ENCODE measurements around the gene PIK3R6. TPM values are rescaled to one million over a fixed set of nuclear protein-coding genes. Genes with fewer than 3 reads are reported as not detected.

PIK3R6 gene, protein sequence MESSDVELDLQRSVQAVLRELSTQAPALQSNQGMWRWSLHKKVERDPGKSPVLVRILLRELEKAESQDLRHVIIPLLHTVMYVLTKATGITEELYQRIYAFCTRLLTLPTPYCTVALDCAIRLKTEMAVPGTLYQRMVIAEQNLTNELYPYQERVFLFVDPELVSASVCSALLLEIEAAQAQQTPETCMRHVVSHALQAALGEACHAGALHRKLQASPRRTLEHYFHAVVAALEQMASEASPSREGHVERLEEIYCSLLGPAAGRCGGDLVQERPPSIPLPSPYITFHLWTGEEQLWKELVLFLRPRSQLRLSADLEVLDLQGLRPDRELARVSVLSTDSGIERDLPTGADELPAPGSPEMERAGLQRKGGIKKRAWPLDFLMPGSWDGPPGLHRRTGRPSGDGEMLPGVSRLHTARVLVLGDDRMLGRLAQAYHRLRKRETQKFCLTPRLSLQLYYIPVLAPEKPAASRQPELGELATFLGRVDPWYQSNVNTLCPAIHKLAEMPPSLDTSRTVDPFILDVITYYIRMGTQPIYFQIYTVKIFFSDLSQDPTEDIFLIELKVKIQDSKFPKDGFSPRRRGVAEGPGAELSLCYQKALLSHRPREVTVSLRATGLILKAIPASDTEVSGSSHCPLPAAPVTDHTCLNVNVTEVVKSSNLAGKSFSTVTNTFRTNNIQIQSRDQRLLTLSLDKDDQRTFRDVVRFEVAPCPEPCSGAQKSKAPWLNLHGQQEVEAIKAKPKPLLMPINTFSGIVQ
- total RNA-seq = 1 to 10 TPM; 1.1 to 2.1 TPM
- long read RNA-seq, donor 1 = 0 reads
- long read RNA-seq, donor 2 = 0 reads

DNA sequence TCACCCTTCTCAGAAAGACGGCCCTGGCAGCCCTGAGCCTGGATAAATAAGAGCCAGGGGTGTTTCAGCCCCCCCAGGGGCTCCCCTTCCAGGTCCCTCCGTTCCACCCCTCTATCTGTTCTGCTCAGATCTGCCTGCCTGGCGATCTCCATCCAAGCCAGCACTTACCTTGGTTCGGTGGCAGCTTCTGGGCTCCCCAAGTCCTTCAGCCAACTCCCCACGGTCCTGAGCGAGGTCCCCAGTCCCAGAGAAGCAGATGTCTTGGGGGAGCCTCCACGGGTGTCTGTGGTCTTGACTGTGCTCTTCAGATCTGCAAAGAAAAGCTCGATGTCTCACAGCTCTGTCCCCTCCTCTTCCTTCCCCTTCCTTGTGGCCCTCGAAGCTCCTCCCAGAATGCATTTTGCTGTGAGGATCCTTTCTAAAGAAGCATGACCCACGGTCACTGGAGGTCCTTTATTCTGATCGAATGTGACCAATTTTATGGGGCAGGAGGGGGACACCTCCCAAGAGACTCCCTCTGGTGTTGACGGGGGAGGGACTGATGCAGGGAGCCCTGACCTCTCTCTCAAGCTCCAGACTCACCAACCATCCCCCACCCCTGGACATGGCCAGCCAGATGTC is at the start of gene PIK3R6:
Gene PIK3R6 (minus strand): TSS at position 314 of the 621 bp plus-strand sequence. CDS start 17,880 bp downstream, outside the sequence.
- DNase-seq (ENCODE audit: low spot score) = no peak
- intact Hi-C loops (cut with DNase I) = no loop called here

- no peak for DNase-seq (ENCODE audit: low spot score)
- intact Hi-C loops (cut with DNase I) = no loop called here
These were observed 49.0 kb upstream of the PIK3R6 start for GRCh38 chr17:8916466-8916865.

DNA sequence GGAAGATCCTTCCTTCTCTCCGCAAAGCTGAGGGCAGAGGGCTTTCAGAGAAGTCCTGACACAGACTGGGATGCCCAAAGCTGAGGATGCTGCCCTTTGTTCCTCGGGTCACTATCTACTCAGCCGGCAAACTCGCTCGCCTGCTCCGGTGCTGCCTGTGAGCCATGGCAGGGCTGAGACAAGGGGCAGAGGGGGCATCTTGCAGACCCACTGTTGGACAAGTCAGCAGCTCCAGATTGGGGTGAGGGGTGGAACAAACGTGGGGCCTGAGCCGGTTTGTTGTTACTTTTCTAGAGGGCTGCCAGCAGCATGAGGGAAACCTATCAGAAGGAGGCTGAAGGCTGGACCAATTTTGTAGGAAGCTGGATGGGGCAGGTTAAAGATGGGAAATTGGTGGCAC is 47.1 kb upstream of the PIK3R6 start:
- no peak for DNase-seq (ENCODE audit: low spot score)
- intact Hi-C loops (cut with DNase I) = no loop called here

DNA sequence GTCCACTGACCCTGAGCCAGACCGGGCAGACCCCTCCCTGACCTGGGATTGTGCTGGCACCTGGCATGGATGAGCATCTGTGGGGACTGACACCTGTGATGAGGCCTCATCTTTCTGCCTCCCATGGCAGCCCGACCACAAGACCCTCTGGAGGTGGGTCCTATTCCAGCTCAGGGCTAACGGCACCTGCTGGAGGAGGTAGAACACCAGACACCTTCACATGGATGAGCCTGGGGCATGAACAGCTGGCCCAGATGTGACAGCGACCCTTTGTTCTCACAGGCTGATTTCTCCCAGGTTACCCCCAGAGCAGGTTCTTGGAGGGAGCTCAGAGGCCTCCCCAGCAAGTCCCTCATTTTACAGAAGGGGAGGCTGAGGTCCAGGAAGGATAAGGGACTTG is 46.4 kb upstream of the PIK3R6 start:
- no peak for DNase-seq (ENCODE audit: low spot score)
- intact Hi-C loops (cut with DNase I) = no loop called here

DNA sequence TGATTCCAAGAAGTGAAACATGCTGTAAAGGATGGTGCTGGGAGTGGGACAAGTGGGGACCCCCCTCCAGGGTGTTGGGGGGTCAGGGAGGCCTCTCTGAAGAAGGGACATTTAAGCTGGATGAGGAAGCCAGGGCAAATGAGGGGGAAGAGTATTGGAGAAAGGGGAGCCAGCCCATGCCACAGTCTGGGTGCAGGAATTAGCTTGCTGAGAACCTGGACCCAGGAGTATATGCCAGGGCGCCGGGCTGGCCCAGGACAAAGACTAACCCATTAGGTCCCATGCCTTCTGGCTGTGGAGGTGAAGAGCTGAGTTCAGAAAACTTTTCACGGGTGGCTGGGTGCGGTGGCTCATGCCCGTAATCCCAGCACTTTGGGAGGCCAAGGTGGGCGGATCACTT is 45.6 kb upstream of the PIK3R6 start:
- DNase-seq (ENCODE audit: low spot score) = no peak
- intact Hi-C loops (cut with DNase I) = no loop called here

DNA sequence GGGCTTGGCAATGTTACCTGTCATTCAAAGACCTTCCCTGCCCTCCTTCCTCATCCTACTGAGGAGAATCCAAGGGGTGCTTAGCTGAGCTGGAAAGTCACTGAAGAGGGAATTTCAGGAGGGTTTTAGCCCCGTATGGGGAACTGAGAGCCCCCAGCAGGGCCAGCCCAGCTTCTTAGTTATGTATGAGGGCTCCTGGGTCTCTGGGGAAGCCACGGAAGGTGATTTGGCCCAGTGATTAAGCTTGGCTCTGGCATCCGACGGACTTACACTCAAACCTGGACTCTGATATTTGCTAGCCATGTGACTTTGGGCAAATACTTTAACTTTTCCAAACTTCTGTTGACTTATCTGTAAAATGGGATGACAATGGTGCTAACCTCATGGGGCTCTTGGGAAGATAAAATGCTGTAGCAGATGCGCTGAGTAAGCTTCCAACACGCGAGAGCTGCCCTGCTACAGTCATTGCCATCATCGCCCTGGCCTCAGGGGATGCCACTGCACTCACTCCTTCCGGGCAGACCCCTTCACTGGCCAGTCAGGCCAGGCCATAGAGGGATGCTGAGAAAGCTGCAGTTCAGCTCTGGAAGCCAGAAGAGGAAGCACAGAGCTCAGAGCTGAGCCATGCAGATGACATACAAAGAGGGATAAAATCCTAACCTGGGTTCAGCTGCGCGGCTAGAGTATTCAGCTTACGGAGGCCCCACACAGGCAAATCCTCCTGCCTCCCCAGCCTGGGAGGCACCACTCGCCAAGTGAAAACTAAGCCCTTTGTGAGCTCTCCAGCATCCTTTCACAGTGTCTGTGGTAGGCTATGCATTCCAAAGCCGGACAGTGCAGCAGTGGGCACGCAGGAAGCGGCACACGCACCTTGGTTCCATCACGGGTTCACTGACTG is 44.9 kb upstream of the PIK3R6 start:
- intact Hi-C loops (cut with DNase I) = no loop called here
- no peak for DNase-seq (ENCODE audit: low spot score)

GRCh38 chr17:8910969-8911604 is 43.6 kb upstream of the PIK3R6 start:
- intact Hi-C loops (cut with DNase I) = no loop called here
- no peak for DNase-seq (ENCODE audit: low spot score)

- DNase-seq (ENCODE audit: low spot score) = no peak
- intact Hi-C loops (cut with DNase I) = no loop called here
These were observed 42.3 kb upstream of the PIK3R6 start for GRCh38 chr17:8909586-8910270.

DNA sequence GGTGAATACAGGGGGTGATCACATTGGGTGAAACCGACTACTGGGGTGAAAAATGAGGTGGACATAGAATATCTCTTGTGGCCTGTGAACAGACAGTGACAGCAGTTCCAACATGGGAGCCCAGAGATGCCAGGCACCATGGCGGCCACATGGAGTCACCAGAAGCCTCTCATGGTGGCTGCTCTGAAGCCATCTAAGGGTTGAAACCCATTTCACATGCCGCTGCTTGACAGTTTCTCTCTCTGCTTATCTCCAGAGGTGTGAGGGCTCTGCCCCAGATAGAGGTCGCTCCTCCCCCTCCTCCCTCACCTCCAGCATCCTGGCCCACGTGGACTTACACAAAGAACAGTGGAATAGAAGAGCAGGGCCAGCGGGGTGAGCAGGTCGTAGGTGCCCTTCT is 37.9 kb upstream of the PIK3R6 start:
- DNase-seq (ENCODE audit: low spot score) = no peak
- intact Hi-C loops (cut with DNase I) = no loop called here

- no peak for DNase-seq (ENCODE audit: low spot score)
- intact Hi-C loops (cut with DNase I) = no loop called here
These were observed 37.2 kb upstream of the PIK3R6 start for GRCh38 chr17:8904686-8905085.

- intact Hi-C loops (cut with DNase I) = no loop called here
- no peak for DNase-seq (ENCODE audit: low spot score)
These were observed 36.7 kb upstream of the PIK3R6 start for GRCh38 chr17:8904201-8904600.

DNA sequence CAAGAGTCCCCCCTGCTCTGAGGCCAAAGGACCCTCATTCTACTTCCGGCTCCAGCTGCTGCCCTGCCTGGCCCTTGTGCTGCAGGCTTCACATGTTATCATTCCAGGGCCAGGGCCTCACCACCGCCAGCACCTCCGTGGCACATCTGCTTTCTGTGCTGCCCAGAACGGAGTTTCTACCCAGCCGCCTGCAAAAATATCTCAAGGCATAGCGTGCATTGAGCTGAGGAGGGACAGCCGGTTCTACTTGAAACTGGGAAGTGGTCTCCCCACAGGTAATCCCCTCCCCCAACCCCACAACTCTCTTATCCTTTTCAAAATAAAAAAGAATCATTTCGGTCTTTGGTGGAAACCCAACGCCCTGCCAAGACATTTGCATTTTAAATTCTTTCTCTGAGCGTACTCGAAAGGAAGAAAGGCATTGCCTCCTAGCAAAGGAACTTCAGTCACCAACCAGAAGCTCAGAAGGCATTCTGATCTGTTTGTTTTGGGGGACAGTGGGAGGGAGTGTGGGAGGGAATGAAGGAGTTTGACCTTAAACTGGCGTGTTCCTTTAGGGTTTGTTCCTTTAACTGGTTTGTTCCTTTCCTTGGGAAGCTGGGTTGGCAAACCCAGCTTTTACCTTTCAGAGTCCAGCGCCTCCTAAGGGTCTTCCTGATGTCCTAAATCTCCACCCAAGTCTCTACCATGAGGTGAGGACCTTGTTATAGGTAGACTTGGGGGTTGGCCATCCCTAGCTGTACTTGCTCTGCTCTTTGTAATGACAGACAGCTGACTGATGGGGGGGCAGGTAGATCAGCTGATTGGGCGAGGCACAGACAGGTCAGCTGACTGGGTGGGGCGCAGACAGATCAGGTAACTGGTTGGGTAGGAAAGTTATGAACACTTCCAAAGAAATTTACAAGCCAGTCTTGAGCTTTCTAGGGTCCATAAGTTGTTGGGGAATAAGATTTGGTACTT is 33.4 kb upstream of the PIK3R6 start:
- intact Hi-C loops (cut with DNase I) = no loop called here
- no peak for DNase-seq (ENCODE audit: low spot score)

DNA sequence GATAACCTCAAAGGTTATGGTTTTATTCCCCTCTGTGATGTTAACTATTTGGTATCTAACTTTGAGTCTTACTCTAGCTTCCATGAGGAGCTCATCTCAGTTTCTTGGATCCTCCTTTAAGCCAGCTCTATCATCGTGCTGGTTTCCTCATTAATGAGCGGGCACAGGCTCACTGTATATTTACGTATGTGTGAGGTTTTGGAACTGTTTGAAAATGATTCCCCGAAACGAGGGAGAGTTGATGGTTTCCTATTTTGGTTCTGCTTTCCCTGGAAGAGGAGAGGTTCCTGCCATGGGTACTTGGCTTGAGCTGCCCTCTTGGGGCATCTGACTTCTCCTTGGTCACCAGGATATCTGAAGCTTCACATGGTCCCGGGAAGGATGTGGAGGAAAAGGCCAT is 32.7 kb upstream of the PIK3R6 start:
- no peak for DNase-seq (ENCODE audit: low spot score)
- intact Hi-C loops (cut with DNase I) = no loop called here

- intact Hi-C loops (cut with DNase I) = no loop called here
These were observed 31.2 kb upstream of the PIK3R6 start for GRCh38 chr17:8898636-8899035.

DNA sequence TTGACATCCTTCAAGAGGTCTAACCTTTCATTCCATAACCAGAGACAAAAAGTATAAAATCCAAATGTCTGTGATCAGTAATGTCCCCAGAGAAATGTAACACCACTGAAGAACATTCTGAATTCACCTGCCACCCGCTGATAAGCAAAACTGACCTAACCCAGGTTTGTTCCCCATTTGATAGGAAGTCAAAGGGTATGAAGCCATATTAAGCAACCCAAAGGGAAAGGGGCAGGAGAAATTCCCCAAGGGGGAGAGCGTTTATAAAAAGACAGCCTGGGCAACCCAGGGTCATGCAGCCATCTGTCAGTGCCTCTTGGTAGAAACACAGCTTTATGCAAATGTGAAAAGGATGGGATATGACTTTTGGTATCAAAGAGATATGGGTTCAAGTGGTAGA is 30.7 kb upstream of the PIK3R6 start:
- no peak for DNase-seq (ENCODE audit: low spot score)
- intact Hi-C loops (cut with DNase I) = no loop called here

More at GRCh38 chr17:8898636-8899035, 31.2 kb upstream of the PIK3R6 start:
- no peak for DNase-seq (ENCODE audit: low spot score)

- intact Hi-C loops (cut with DNase I) = no loop called here
- no peak for DNase-seq (ENCODE audit: low spot score)
These were observed 29.5 kb upstream of the PIK3R6 start for GRCh38 chr17:8896641-8897635.
